Spleen (tissue), 11 donors: ENCODE data around the gene ACOX3. TPM values are rescaled to one million over a fixed set of nuclear protein-coding genes. Genes with fewer than 3 reads are reported as not detected.

Experiments
- DNase-seq: peaks from one replicate; pipeline ENCODE4 v3.0.0-alpha.2; 2020
- H3K27ac ChIP-seq, 8 donors: fragments of 200-600 bp; sonication (generic) in 7 of 8; 1 replicate in 4 of 8; 2 replicates in 4 of 8; pipeline versions ENCODE4 v1.5.0 to v1.8.0; 2016 to 2021; ENCODE audit warnings: inconsistent platforms in 4 of 8, mild to moderate bottlenecking in 4 of 8, moderate library complexity in 1 of 8
- H3K27me3 ChIP-seq, 7 donors: fragments of 200-600 bp; sonication (generic) in 6 of 7; replicated peaks in 1 of 7; 1 replicate in 4 of 7; 2 replicates in 3 of 7; pipeline versions ENCODE4 v1.5.0 to v1.8.0; 2016 to 2021; ENCODE audit warnings: inconsistent platforms in 3 of 7, mild to moderate bottlenecking in 1 of 7
- H3K36me3 ChIP-seq, 6 donors: fragments of 200-600 bp; sonication (generic) in 5 of 6; 1 replicate in 4 of 6; 2 replicates in 2 of 6; pipeline versions ENCODE4 v1.5.0 to v1.8.0; 2016 to 2021; ENCODE audit warnings: inconsistent platforms in 2 of 6
- H3K4me1 ChIP-seq, 6 donors: fragments of 200-600 bp; sonication (generic) in 5 of 6; 1 replicate in 3 of 6; 2 replicates in 3 of 6; pipeline versions ENCODE4 v1.5.0 to v1.8.0; 2016 to 2021; ENCODE audit warnings: inconsistent platforms in 3 of 6
- H3K4me3 ChIP-seq, 8 donors: fragments of 200-600 bp; sonication (generic) in 7 of 8; 1 replicate in 4 of 8; 2 replicates in 4 of 8; pipeline versions ENCODE4 v1.5.0 to v1.8.0; 2016 to 2021; ENCODE audit warnings: inconsistent platforms in 4 of 8, mild to moderate bottlenecking in 4 of 8, moderate library complexity in 2 of 8
- H3K9me3 ChIP-seq, 8 donors: fragments of 200-600 bp; sonication (generic) in 7 of 8; 1 replicate in 4 of 8; 2 replicates in 4 of 8; pipeline versions ENCODE4 v1.5.0 to v1.8.0; 2016 to 2021; ENCODE audit warnings: inconsistent platforms in 4 of 8
- CTCF ChIP-seq, 11 experiments: fragments of 200-600 bp in 7 of 11; fragments of 450-650 bp in 4 of 11; sonication (generic) in 4 of 11; IDR thresholded peaks in 8 of 11; conservative IDR thresholded peaks in 3 of 11; 1 replicate in 7 of 11; 2 replicates in 4 of 11; pipeline versions ENCODE4 v1.4.0 to v1.8.0; 2016 to 2021; ENCODE audit warnings: antibody characterized with exemption in 11 of 11, inconsistent platforms in 4 of 11, mild to moderate bottlenecking in 1 of 11
- POLR2A ChIP-seq, 3 donors: fragments of 450-650 bp; IDR thresholded peaks; one replicate each; pipeline ENCODE4 v1.5.1; 2017; ENCODE audit warnings: antibody characterized with exemption in 3 of 3, mild to moderate bottlenecking in 1 of 3
- POLR2AphosphoS5 ChIP-seq, 3 donors: sonication (generic); formaldehyde crosslinking; IDR thresholded peaks; one replicate each; pipeline ENCODE4 v1.5.1; 2017; ENCODE audit warnings: antibody characterized with exemption in 3 of 3
- WGBS, 5 donors: extraction: QIAGEN DNeasy Blood & Tissue Kit in 3 of 5; methylation state at CpG; one replicate each; pipeline versions ENCODE4 v1.1.5 to v1.1.7; 2013 to 2018; 5-methylcytosine and 5-hydroxymethylcytosine counted together
- intact Hi-C: fragments of 100-400 bp; cut with DNase I; formaldehyde crosslinking; loops from one replicate; pipeline ENCODE4 v1.15.0; 2023; ENCODE audit warnings: low total_unique reads
- polyA plus RNA-seq, 3 donors: library from polyadenylated mRNA; stranded (reverse); fragments of 200-250 nt; gene quantifications; one replicate each; pipeline ENCODE4 v1.2.1, GENCODE V29; 2013
- small RNA-seq, 4 donors: library from RNA; depleted of rRNA; stranded (forward); fragments of <200 nt; gene quantifications; one replicate each; pipeline ENCODE3, GENCODE V24; 2016
- total RNA-seq, 7 donors: library from RNA; depleted of rRNA in 3 of 7; stranded (reverse); fragments of >200 nt in 3 of 7; fragmentation: NEBNext Ultra II Directional in 4 of 7; extraction: Animal tissue kit (Norgen Biotek cat#: 25700) in 4 of 7; gene quantifications; one replicate each; pipeline versions ENCODE4 v1.1.0 to v1.2.1, GENCODE V29; 2016 to 2021
- donor health status: healthy with polysubstance abuse.
- donor health status: DM: no; HTN: no; CAD: no; lungs with moderate emphysema.
- donor health status: DM: no; HTN: no; CAD: no.
- donor health status: Bipolar disorder and iron deficiency.
- donor health status: healthy.
- donor health status: DM: no; HTN: no; CAD: no.
- donor health status: DM: yes; HTN: yes; CAD: no.

ACOX3 gene
- total and polyA plus RNA-seq, 10 donors, result 11.3 to 26.5 (median 19.7) TPM

- Histone ChIP-seq H3K27me3 (peaks cover 0 to 7% (median 0%) of the 10 kb centered on the region in 7 donors), H3K4me3 (no peak overlapping the region), H3K4me1 (peaks cover 0 to 28% (median 11%) of the 10 kb centered on the region in 6 donors), H3K27ac (no peak overlapping the region), H3K9me3 (peaks cover 0 to 15% (median 10%) of the 10 kb centered on the region in 8 donors), H3K36me3 (no peaks in the 10 kb centered on the region)
- WGBS, 5 donors, result 90 to 95% (median 91%) methylated on average over 10 to 15 of the region's 15 CpGs
- intact Hi-C loops, result no loop called here
- TF ChIP-seq POLR2AphosphoS5 (IDR thresholded peaks at IDR 0.05), result no peak
- TF ChIP-seq POLR2A (IDR thresholded peaks at IDR 0.05), result no peak
- TF ChIP-seq CTCF (IDR thresholded peaks at IDR 0.05 in 8 of 11, conservative IDR thresholded peaks at IDR 0.05 in 3 of 11), result no peak
- peak; percentile 50 for DNase-seq
These were observed 123.6 kb downstream of the ACOX3 start for GRCh38 chr4:8316911-8317351.

Small RNA genes lying within 50 kb of the gene (small RNA-seq; reads per million reads assigned to genes)
- 3.4 to 3.9 (median 3.7) reads per million in 4 donors for gene RNA5SP152

Other genes with a start within 250 kb of the ACOX3 start
- gene SH3TC1, start 241.4 kb downstream of the ACOX3 start, total RNA-seq, result 100 to 1,000 TPM in 1 of 7 donors, 10 to 100 TPM in 6; 58.0 to 157 (median 69.4) TPM
- 10 to 100 TPM; 23.3 to 43.7 (median 23.5) TPM for gene SH3TC1, start 241.4 kb downstream of the ACOX3 start, polyA plus RNA-seq
- gene HTRA3, start 171.0 kb downstream of the ACOX3 start, total RNA-seq, result 1 to 10 TPM; 1.2 to 5.5 (median 3.1) TPM
- gene HTRA3, start 171.0 kb downstream of the ACOX3 start, polyA plus RNA-seq, result 1 to 10 TPM in 2 of 3 donors, under 1 TPM in 1; 0.26 to 2.5 (median 1.9) TPM
- 10 to 100 TPM; 18.9 to 28.3 (median 25.2) TPM for gene TRMT44, start 54 bp upstream of the ACOX3 start, total RNA-seq
- gene TRMT44, start 54 bp upstream of the ACOX3 start, polyA plus RNA-seq, result 1 to 10 TPM; 5.7 to 8.0 (median 5.9) TPM
- gene GPR78, start 139.7 kb upstream of the ACOX3 start, total RNA-seq, result 1 to 10 TPM in 1 of 7 donors, under 1 TPM in 3, not detected in 3; 0.07 to 1.5 (median 0.14) TPM
- under 1 TPM in 1 of 3 donors, not detected in 2; 0.09 TPM for gene GPR78, start 139.7 kb upstream of the ACOX3 start, polyA plus RNA-seq
- 1 to 10 TPM in 3 of 7 donors, under 1 TPM in 3, not detected in 1; 0.57 to 8.5 (median 1.2) TPM for gene CPZ, start 152.0 kb upstream of the ACOX3 start, total RNA-seq
- under 1 TPM; 0.11 to 0.96 (median 0.73) TPM for gene CPZ, start 152.0 kb upstream of the ACOX3 start, polyA plus RNA-seq